ENCODE measurements around the gene CCNG1. TPM values are rescaled to one million over a fixed set of nuclear protein-coding genes. Genes with fewer than 3 reads are reported as not detected.
A peak's percentile ranks its signal among the peaks of the same experiment; 100 is the strongest.
"Not testable (repeated sequence)": the region's sequence is repeated elsewhere in the genome, so short reads cannot be mapped to it uniquely, and the experiment has no call there.

CCNG1 gene
- total RNA-seq = 123 TPM

- DNase-seq (ENCODE audit: low read depth in 2 of 3, low spot score in 2 of 3) = peak; percentile 69 to 98 (median 96)
These were observed at the start of gene CCNG1 for GRCh38 chr5:163437309-163438182. Gene CCNG1 (plus strand): TSS chr5:163437595. CDS start chr5:163439257, 1,662 bp downstream.

DNA sequence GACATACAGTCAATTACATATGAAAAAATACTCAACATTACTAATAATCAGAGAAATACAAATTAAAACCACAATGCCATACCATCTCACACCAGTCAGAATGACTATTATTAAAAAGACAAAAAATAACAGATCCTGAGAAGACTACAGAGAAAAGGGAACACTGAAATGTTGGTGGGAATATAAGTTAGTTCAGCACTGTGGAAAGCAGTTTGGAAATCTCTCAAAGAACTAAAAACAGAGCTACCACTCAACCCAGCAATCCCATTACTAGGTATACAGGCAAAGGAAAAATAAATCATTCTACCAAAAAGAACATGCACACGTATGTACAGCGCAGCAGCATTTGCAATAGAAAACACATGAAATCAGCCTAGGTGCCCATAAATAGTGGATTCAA lies 41.6 kb upstream of the CCNG1 start:
- no peak for DNase-seq (ENCODE audit: low read depth in 2 of 3, low spot score in 2 of 3)

DNA sequence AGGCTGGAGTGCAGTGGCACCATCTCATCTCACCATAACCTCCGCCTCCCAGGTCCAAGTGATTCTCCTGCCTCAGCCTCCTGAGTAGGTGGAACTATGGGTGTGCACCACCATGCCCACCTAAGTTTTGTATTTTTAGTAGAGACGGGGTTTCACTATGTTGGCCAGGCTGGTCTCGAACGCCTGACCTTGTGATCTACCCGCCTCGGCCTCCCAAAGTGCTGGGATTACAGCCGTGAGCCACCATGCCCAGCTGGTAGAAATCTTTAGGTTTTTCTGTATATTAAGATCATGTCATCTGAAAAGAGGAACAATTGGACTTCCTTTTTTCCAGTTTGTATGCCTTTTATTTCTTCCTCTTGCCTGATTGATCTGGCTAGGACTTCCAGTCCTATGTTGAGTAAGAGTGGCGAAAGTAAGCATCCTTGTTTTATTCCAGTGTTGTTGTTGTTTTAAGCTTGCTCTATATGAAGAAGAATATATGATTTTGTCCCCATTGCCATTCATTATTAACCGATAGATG lies 40.5 kb upstream of the CCNG1 start:
- DNase-seq (ENCODE audit: low read depth in 2 of 3, low spot score in 2 of 3) = peak in 1 of 3 donors; percentile 28

DNA sequence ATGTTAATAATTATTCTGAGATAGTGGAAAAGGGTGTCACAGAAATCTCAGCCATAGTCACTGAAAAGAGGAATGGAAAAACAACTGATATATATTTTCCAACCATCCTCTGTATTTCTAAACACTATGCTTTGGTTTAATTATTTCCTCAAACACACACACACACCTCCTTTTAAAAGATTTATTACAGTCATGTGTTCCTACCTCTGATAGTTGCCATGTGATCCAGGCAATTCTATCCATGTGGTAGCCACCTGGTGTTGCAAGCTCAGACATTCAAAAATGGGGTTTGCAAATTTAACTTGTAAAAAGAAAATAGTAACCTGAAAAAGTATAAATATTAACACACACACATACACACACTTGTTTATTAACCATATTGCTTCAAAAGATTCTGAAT lies 40.0 kb upstream of the CCNG1 start:
- DNase-seq (ENCODE audit: low read depth in 2 of 3, low spot score in 2 of 3) = no peak

DNA sequence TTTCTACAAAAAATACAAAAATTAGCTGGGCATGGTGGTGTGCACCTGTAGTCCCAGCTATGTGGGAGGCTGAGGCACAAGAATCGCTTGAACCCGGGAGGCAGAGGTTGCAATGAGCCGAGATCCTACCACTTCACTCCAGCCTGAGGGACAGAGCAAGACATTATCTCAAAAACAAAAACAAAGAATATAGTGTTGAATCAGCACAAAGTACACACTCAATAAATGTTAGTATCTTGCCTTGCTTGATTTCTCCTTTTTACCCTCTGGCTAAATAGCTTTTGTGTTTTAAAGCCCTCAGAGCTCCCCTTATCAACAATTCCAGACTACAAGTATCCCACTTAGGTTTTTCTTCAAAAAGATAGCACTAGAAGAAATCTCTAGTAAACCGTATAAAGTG lies 37.5 kb upstream of the CCNG1 start:
- no peak for DNase-seq (ENCODE audit: low read depth in 2 of 3, low spot score in 2 of 3)

GRCh38 chr5:163401271-163401670 lies 36.1 kb upstream of the CCNG1 start:
- DNase-seq (ENCODE audit: low read depth in 2 of 3, low spot score in 2 of 3) = no peak

DNA sequence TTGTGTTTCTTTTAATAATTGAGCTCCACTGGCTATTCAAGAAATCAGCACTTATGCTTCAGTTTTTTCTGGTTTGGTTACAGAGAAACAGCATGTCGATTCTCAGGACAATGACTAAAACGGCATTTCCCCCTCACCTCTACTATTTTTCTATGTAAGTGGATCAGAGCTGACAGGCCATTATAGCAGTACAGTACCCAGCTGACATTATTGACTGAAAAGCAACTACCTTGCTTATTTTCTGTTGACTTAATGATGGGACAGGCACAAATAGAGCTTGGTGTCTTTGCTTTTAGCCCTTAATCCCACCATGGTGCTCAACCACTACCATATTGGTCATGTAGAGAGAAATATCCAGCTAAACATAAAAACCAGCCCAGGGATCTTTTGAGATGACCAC lies 35.4 kb upstream of the CCNG1 start:
- no peak for DNase-seq (ENCODE audit: low read depth in 2 of 3, low spot score in 2 of 3)

DNA sequence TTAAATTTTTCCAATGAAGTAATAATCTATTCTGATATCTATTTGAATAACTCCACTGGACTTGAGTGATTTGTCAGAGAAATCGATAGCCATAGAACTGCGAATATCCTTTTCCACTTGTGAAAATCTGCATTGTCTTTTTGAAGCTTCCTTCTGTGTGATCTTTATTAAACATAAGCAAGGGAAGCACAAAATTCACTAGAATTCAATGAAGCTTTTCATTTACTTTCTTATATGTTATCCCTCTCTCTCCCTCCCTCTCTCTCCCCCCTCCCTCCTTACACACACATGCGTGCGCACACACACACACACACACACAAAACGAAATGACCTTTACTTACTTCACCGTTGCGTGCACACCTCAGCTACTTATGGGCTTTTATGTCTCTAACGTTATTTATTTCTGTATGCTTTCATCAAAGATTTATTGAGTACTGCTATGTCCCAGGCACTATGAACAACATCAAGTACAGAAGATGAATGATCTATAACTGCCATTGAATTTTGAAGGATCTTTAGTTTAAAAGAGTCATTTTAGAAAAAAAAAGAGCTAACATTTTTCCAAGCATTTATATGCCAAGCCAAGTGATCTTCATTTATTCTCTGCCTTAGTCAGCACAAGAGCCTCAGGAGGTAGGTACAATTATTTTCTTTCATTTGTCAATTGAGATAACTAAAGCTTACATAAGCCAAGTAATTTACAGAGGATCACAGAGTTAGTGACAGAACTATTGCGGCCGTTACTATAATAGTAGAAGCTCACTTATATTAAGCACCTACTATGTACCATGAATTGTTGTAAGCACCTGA lies 32.8 kb upstream of the CCNG1 start:
- DNase-seq (ENCODE audit: low read depth in 2 of 3, low spot score in 2 of 3) = no peak

- DNase-seq (ENCODE audit: low read depth in 2 of 3, low spot score in 2 of 3) = peak in 1 of 3 donors; percentile 38
These were observed 30.2 kb upstream of the CCNG1 start for GRCh38 chr5:163407034-163407655.

DNA sequence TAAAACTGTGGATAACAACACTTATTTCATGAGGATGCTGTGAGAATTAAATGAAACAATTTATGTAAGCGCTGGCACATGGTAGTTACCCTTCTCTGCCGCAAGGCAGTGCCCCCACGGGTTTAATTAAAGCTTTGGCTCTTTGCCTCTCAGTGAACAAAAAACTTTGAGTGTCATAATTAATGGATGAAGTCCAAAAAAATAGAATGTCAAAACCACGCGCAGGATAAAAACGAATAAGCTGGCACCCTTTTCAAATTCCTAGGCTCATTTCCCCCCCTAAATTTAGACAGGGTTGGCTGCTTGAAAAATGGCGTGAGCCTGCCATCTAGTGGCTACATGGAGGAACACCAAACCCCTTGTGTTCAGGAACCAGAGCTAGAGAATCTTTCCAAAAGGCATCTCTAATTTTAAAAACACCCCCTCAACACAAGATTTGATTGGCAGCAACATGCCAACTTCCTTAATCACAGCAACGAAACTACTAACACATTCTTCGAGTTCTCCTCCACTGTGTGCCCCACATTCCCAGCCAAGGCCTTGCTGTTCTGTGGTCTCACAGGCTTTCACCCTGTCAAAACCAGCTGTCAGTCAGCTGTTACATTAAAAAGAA lies 29.0 kb upstream of the CCNG1 start:
- peak; percentile 19 to 84 (median 65) for DNase-seq (ENCODE audit: low read depth in 2 of 3, low spot score in 2 of 3)

DNA sequence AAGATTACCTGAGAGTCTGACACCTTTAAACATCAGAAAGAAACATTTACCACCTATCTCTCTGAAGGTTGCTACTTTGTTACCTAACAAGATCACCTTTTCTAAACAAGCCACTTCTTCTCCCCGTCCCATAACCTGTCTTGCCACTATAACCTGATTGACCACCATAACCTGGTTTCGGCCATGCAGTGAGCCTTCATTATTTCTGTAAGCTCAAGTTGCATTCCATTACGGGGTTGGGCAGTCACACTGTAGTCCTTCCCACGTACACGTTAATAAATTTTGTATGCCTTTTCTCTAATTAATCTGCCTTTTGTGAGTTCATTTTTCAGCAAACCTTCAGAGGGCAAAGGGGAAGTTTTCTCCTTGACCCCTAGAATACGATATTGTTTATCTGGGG lies 28.0 kb upstream of the CCNG1 start:
- DNase-seq (ENCODE audit: low read depth in 2 of 3, low spot score in 2 of 3) = no peak

DNA sequence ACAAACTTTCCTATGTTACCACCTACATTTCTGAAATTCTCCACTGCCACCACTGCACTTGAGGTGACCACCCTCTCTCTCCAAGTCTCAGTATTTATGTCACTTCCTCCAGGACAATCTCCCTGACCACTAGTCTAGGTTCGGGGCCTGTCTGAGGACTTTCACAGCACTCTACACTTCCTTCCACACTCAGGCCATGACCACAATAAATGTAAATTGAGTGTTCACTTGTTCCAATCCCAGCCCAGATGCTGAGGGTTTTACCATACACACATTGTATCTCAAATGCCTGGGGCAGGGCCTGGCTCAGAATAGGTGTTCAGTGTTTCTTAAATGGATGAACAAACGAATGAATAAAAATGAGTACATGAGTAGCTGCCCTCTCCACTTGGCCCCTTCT lies 26.9 kb upstream of the CCNG1 start:
- DNase-seq (ENCODE audit: low read depth in 2 of 3, low spot score in 2 of 3) = no peak

GRCh38 chr5:163415673-163416072 lies 21.7 kb upstream of the CCNG1 start:
- not testable (repeated sequence) for DNase-seq (ENCODE audit: low read depth in 2 of 3, low spot score in 2 of 3)

DNA sequence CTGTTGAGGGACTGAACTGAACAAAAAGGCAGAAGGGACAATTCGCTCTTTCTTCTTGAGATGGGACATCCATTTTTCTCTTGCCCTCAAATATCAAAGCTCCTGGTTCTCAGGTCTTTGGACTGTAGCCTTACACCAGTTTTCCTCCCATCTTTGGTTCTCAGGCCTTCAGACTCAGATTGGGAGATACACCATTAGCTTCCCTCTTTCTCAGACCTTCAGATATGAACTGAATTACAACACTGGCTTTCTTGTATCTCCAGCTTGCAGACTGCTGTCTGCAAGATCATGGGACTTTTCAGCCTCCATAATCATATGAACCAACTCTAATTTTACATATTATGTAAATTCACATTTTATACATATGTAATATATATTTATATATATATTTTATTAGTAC lies 12.6 kb upstream of the CCNG1 start:
- peak in 1 of 3 donors; percentile 7 for DNase-seq (ENCODE audit: low read depth in 2 of 3, low spot score in 2 of 3)

GRCh38 chr5:163426128-163426527 lies 11.3 kb upstream of the CCNG1 start:
- DNase-seq (ENCODE audit: low read depth in 2 of 3, low spot score in 2 of 3) = peak in 2 of 3 donors; percentile 65 to 81

DNA sequence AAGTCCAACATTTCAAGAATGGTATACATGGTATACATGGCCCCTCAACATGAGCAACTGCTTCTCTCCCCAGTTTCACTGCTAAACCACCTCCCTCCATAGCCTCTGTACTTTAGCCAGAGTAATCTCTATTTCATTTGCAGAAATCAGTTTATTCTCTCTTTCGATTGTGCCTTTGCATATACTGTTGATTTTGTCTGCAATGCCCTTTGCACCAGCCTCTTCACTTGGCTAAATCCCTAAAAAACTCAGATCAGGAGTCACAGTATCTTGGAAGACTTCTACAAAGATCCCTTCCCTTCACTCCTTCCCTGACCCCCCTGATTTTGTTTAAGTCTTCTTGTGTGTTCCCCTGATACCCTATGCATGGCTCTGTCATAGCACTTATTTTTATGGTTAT lies 4.9 kb upstream of the CCNG1 start:
- DNase-seq (ENCODE audit: low read depth in 2 of 3, low spot score in 2 of 3) = no peak

DNA sequence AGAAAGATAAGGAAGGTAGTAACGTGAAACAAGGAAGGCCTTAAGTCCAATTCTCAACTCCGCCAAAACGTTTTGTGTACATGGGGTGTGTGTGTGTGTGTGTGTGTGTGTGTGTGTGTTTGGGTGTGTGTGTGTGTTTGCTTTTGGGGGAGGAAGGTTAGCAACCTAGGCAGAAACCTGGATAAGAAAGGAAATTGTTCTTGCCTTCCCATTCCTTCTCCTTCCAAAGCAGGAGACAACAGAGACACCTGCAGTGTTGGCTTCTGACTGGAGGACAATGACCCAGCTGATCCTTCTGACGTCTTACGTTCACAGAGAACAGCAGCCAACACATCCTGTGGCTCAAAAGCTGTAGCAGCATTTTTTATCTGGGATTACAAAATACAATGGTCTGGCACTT lies 4.1 kb upstream of the CCNG1 start:
- DNase-seq (ENCODE audit: low read depth in 2 of 3, low spot score in 2 of 3) = no peak

GRCh38 chr5:163434401-163434866 lies 3.0 kb upstream of the CCNG1 start:
- no peak for DNase-seq (ENCODE audit: low read depth in 2 of 3, low spot score in 2 of 3)

GRCh38 chr5:163436515-163436914 lies 880 bp upstream of the CCNG1 start:
- DNase-seq (ENCODE audit: low read depth in 2 of 3, low spot score in 2 of 3) = no peak

GRCh38 chr5:163437011-163437308 lies 435 bp upstream of the CCNG1 start:
- DNase-seq (ENCODE audit: low read depth in 2 of 3, low spot score in 2 of 3) = no peak

GRCh38 chr5:163439092-163439425 lies 1.7 kb downstream of the CCNG1 start:
- DNase-seq (ENCODE audit: low read depth in 2 of 3, low spot score in 2 of 3) = peak in 2 of 3 donors; percentile 32 to 43
